ENCODE data around the gene TNP2.
A peak's percentile ranks its signal among the peaks of the same experiment; 100 is the strongest.

Gene TNP2

DNA sequence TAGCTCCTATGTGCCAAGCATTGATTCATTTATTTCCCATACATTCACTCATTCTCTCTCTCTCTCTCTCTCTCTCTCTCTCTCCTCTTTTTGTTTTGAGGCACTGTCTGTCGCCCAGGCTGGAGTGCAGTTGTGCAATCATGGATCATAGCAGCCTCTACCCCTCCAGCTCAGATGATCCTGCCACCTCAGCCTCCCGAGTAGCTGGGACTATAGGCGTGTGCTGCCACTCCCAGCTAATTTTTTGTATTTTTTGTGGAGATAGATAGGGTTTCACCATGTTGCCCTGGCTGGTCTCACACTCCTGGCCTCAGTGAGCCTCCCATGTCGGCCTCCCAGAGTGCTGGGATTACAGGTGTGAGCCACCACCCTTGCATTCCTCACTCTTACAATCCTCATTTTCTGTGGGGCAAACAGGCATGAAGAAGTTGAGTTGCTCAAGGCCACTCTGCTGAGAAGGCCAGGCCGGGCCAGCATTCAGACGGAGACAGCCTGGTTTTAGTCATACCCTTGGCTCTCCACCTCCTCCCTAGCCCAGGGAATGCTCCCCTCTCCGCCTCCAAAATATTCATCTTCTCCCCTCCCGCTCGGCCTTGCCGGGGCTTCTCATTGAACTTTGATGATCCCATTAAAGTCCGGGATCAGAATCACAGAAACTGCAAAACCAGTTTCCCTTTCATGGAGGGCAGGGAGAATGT, 7.9 kb upstream of the TNP2 start:
- DNase-seq: no peak

DNA sequence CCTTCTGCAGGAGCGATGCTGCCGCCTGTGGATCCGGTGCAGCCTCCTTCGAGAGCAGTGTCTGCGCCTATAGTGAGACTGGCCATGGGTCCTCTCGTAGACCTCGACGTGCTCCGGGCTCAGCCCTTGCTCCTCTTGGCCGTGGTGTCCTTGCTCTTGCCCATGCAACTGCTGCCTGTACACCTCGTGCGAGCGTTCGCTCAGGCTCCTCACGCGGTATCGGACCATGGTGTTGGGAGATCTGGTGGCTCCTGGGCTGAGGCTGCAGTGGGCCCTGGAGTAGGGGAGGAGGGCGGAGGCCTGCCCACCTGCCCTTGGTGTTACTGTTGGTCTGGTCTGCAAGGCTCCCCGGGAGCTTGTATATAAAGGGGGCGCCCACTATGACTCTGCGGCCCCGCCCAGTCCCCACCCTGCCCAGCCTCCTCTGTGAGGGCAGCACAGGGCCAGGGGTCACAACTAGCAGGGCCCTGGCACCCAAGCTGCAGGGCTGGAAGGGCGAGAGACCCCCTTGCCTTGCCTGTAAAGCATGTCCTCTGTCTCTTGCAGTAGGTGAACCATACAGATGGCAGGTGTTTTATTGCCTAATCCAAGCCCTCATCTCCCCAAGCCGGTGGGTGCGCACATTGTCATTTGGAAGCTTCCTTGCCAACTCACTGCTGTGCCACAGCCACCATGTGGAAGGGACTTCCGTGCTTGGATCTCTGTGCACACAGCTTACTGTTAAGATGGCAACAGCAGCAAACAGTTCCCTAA, 7.2 kb upstream of the TNP2 start, which contains the start of gene PRM2:
TSS of gene PRM2 (minus strand) at position 338 of the 753 bp plus-strand sequence. CDS start at position 228, 110 bp downstream.
- DNase-seq: no peak

DNA sequence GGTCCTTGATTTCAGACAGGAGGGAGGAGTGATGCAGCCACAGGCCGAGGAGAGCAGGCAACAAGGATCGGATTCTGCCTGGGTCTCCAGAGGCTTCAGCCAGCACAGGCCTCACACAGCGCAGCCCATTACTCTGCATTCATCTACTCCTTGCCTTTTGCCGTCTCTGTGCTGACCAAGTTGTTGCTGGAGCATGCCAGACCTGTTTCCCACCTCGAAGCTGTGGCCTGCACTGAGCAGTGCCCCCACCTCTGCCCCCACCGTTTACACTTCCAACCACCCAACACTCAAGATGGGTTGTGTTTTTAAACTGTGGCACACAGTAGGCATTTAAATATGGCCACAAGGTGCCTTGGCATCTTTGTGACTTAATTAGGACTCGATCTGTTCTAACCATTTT, 5.8 kb upstream of the TNP2 start:
- no peak for DNase-seq

DNA sequence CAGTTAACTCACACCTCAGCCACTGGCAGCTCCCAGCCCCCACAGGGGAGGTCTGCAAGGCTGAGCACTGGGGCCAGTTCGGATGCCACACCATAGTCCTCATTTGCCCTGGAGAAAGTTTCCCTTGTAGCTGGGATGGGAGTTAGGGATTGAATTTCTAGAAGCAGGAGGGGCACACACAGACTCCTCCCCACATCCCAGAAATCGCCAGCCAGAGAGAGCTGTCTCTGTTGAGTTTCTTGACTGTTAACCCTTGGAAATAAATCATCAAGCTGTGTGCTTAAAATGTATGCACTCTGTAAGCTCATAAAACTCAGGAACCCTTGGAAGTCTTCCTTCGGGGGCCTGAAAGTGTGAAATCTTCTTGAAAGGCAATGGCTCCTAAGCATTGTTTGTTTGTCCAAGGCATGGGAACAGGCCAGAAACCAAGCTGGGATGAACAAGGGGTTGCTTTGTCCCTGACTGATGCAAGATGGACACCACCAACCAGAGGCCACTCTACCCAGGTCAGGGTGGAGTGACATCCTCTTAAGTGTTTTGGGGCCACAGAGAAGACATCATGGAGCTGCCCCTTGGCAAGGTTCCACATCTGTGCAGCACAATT, 4.7 kb upstream of the TNP2 start:
- DNase-seq: no peak

DNA sequence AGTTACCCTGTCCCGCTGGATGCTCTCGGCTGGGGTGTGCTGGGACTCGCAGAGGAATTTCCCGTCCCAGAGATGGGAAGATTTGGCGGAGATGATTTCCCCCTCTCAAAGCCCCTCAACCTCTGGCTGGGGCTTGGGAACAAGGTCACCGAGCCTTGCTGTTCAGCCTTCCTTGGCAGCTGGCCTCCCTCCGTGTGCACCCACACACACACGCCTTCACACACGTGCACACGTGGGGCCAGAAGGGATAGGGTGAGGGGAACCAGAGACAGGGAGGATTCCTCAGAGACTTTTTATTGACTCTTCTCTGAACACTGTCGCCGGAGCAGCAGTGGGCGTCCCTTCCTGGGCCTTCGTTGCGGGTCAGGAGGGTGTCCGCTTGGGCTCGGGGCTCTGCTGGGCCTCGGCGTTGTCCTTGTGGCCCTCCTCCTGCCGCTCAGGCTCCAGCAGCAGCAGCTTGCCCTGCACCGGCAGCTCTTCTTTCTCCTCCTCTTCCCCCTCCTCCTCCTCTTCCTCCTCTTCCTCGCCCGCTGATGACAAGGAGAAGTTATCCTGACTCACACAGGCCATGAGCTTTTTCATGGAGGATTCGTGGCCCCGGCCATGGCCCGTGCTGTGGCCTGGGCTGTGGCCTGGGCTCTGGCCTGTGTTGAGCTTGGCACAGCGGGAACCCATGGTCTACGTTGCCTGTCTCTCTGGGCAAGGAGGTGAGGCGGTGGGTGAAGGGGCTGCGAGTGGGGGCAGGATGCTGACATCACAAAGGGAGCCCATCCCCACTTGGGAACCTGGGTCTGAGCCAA, 4.0 kb upstream of the TNP2 start, which contains the start of gene PRM3:
TSS of gene PRM3 (minus strand) at position 709 of the 800 bp plus-strand sequence. CDS start at position 675, 34 bp downstream.
- no peak for DNase-seq

DNA sequence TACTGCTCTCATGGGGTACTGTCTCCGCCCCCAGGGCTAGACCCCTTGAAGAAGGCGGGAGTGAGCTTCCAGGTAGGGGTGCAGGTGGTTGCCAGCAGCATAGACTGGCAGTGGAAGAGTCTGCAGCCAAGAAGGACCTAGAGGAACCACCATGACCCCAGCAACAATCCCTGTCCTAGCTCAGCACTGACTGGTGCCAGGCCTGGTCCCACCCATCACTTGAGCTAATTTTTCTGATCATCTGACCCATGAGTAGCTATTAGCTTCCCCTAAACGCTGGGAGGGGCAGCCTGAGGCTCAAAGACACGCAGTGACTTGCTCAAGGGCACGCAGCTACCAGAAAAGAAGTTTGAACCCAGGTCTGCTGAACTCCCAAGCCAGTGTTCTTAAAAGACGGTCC, 3.4 kb upstream of the TNP2 start:
- no peak for DNase-seq

DNA sequence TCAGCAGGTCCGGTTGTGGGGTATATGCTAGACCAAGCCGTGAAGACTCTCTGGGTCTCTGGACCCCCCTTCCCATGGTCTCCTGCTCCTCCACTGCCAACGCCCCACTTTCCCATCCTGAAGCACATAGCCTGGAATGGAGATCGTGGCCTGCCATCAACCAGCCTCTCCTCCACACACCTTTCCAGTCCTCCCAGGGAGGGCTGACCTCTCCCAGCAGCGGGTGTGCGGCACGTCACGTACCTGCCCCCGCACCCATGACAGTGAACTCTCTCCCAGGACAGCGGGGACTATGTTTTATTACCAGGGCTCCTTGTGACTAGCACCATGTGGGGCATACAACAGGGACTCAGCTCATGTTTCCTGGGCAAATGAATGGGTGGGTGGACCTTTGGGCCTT, 2.5 kb upstream of the TNP2 start:
- no peak for DNase-seq

DNA sequence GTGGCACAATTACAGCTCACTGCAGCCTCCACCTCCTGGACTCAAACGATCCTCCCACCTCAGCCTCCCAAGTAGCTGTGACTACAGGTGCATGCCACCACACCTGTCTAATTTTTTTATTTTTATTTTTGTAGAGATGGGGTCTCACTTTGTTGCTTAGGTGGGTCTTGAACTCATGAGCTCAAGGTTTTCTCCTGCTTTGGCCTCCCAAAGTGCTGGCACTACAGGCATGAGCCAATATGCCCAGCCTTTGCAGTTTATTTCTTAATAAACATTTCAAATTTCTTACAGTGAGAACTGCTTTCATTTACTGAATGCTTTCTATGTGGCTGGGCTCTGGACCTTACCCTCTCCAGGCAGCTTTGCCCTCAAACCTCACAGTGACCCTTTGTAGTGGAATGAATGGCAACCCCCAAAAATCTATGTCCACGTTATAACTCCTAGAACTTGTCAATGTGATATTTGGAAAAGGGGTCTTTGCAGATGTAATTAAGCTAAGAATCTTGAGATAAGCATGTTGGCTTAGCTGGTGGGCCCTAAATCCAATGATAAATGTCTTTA, 1.6 kb upstream of the TNP2 start:
- no peak for DNase-seq

DNA sequence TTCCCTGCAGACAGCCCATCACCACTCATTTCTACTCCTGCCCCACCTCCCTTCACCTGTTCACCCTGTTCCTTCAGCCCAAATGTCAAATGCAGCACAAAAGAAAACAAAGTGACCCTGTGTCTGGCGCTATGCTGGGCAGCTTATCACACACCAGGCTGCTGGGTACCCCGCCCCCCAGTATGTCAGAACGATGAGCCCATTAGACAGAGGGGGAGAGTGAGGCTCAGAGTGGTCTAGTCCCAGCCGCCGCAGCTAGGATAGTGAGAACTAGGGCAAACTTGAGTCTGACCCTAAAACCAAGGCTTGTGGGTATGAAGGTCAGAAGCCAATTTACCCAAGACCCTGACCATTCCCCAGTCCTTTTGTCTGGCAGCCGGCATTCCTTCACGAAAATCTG, 4.0 kb downstream of the TNP2 start:
- DNase-seq: no peak

DNA sequence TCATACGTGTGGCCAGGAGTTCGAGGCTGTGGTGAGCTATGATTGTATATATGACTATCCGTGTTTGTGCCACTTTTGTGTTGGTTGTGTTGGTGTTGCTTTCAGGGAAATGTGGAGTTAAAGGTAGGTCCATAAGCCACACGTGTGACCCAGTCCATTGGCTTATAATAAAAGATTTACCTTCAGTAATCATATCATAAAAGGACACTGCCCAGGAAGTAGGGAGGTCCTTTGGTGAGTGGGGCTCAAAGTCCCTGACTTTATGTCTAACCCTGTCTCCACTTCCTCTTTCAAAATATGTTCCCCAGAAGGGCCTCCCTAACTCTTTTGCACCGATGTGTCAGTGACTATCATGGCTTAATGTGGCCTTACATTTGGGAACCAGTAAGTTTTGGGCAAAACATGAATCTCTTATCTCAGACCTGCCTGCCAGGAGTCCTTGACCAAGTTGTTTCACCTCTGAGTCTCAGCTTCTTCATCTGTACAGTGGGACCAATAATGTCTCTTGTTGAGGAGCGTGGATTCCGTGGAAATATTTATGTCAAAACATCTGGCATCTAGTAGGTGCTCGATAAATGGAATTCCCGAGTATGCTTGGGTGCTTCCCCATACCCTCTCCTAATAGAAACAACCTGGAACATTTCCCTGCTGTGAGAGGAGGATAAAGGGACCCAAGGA, 4.8 kb downstream of the TNP2 start:
- DNase-seq: no peak

DNA sequence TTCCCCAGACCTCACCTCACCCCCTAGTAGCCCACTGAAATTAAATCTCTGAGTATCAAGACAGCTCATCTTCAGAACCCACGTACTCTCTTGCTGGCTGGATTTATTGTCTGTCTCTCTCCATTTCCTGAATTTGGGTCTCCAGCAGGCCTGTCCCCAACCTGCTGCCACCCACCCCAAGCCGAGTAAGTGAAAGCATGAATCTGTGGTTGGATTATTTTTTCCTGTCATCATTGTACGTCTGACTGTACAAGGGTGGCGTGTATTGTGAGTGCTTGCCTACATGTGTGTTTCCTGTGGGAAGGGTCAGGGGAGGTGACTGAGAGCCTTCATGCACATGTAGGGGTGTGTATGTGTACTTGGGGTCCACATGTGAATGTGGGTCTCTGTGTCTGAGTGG, 5.4 kb downstream of the TNP2 start:
- no peak for DNase-seq

DNA sequence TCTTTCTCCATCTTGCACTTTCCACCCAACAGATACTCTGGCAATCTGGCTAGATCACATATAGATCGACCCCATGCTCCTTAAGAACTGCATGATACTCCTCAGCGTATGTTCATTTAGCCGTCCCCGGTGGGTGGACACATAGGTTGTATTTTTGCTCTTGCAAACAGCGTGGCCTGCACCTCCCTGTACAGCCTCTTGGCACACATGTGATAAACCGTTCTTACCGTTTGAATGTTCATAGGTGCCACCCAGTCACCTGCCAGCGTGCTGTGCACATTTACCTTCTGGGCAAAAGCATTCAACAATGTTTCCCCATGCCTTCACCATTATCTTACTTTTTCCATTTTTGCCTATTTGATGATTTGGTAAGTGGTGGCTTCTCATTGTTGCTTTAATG, 6.2 kb downstream of the TNP2 start:
- DNase-seq: no peak

DNA sequence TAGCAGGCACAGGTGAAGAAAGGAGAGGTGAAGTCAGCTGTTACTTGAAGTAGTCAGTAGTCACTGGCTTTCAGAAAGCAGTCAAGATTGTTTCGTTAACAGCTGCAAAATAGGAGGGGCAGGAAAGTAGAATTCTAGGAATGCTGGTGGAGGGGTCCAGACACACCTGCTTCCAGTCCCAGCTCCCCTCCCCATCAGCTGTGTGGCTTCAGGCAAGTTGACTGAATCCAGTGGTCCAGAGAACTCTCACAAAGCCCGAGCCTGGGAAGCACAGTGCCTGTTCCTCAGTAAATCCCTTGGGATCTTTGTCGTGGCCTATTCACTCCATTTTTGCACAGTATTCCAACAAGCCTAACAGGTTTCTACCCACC, 8.5 kb downstream of the TNP2 start:
- no peak for DNase-seq

DNA sequence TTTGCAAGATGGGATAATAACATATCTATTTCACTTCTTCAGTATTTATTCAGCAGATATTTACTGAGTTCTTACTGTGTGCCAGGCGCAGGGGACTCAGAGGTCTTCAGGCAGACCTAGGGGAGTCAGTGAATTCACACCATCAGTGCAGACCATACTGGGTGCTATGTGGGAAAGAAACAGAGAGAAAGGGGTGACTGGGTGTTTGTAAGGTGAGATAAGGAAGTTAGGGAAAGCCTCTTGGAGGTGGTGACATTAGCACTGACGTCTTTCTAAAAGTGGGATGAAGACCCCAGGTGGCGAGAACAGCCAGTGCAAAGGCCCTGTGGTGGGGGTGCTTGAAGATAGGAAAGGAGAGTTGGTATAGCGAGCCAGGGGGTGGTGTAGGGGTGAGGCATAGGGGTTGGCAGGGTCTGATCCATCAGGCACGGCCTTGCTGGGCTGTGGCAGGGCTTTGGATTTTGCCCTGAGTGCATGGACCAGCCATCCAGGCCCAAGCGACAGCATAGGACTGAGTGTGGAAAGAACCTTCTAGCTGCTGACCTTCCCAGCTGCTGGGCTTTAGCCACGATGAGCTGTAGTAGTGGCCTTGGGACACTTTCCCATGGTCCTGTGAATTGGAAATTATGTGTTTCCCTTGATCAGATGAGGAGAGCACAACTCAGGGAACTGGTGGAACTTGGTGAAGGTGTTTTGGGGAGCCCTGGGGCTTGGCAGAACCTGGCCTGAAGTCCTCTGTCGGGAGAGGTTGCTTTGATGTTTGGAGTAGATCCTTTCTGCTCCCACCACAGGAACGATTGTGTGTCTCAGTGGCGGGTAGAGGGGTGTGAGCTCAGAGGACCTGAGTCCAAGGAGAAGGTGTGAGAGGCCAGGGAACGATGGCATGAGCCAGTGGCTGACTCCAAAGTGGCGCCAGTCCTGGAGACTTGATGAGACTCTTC, 9.2 kb downstream of the TNP2 start:
- DNase-seq: no peak

DNA sequence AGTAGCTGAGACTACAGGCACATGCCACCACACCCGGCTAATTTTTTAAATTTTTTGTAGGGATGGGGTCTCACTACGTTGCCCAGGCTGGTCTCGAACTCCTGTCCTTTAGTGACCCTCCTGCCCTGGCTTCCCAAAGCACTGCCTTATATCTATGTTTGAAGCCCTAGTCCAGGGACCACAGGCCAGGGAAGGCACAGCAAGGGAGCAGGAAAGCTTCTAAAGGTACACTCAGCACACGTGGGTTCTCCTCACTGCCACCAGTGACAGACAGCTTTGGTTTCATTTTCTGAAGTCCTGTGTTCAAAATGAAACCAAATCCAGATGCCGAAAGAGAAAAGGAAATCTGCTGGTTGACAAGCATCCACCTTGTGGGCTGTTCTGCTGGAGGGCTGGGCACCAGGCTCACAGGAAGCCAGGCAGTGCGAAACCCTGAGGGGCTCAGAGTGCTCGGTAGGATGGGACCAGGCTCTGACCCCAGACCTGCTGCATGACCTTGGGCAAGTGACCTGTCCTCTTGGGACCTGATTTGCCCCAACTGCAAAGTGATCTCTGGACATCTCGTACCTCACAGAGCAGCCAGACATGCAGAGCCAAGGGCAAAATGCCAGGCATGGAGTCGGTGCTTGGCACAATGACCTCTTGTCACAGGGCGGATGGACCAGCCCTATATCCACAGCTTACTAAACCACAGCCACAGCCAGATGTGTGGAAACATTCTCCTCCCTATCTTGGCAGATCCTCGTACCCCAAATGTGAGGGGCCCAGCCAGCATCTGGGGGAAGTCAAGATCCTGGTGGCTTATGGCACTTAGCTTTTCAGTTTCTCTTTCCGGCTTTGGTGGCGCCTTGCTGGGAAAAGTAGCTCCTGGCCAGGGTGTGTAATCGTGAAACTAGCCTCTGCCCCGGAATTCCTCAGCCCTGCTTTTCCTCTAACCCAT, 10.3 kb downstream of the TNP2 start:
- DNase-seq: no peak

DNA sequence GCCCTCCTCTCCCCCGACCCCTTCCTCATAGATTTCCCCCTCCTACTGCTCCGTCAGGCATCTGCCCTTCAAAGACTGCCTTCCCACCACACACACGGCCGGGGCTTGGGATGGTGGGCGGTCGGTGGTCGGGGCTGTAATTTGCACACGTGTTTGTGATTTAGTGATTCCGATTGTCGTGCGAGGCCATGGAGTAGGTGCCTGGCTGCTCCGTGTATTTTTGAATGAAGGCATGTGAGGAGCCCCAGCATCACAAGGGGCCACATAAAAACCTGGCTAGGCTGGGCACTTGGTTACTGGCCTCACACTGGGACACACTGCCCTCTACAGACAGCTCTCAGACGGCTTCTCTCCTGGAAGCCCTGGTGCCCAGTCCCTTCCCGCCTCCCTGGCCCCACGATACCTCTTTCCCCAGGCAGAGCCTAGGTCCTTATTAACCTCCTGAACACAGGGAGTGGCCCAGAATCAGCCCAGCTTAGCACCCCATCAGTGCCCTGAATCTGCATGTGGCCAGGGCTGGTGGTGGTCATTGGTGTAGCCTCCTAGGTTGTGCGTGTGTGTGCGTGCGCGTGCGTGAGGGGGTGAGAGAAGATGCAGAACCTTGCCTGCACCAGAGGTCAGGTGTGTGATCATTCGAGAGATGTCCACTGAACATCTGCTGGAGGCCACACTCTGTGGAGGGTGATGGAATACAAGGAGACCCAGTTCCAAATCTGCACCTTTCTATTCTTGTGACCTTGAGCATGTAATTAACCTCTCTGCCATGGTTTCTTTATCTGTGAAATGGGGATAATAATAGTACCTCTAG, 11.8 kb downstream of the TNP2 start:
- peak; percentile 65 for DNase-seq

DNA sequence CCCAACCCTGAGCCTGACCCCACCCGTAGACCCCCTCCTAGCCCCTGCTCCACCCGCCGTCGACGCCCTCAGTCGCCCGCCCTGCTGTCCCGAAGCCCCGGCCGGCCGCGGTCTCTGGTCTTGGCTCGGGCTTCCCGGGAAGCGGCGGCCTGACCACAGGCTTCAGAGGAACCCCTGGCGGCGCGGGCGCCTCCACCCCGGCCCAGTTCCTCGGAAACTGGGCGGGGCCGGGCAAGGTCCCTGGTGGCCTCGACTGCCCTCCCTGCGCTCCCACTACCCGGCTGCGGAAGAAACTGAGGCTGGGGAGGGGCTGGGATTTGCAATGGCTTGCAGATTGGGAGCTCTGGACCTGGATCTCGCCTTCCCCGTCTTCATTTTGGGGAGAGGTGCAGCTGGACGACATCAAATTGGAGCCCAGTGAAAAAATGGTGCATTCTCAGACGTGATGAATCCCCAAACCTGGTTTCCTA, 12.4 kb downstream of the TNP2 start:
- no peak for DNase-seq

DNA sequence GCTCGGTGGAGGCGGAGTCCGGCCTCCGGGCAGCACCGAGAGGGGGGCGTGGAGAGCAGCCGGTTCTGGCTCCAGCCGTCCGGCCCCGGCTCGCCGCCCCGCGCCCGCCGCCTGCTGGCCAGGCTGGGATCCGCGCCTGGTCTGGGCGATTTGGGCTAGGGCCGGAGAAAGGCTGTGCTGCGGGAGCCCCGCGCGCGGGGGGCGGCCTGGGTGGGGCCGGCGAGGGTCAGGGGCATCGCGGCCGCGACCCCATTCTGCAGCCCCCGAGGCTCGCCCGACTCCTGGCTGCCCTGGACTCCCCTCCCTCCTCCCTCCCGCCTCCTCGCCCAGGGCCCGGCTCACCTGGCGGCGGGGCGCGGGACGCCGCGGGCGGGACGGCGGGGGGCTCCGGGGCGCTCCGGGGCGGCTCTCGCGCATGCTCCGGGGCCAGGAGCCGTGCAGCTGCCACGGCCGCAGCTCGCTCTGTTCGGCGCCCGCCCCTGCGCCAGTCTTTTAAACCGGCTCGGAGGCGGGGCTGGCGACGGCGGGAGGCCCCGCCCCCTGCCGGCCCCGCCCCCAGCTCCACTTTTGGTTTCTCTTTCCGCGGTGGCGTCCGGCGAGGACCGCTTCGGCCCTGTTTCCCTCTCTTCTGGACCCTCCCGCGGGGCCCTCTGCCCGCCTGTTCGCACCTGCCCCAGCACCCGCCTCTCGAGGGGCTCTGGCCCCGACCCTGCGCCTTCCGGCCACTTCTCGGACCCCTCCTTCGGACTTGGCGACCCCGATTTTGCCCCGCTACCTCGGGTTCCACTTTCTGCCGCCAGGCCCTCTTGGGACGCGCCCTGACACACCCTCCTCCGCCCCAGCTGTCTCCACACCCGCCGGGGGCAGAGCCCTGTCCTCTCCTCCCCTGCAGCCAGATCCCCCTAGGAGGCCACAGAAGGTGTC, 13.1 kb downstream of the TNP2 start, which contains the start of gene SOCS1:
TSS of gene SOCS1 (minus strand) at position 468 of the 924 bp plus-strand sequence. CDS start 726 bp downstream, outside the sequence.
- peak; percentile 58 for DNase-seq
